Tongue (tissue), 2 donors: ENCODE measurements around the gene CBX8. TPM values are rescaled to one million over a fixed set of nuclear protein-coding genes. Genes with fewer than 3 reads are reported as not detected.

Experiments used
- DNase-seq: peaks from one replicate; pipeline ENCODE4 v3.0.0-alpha.2; 2015
- total RNA-seq: library from RNA; depleted of rRNA; stranded (reverse); fragments of >200 nt; gene quantifications from one replicate; pipeline ENCODE4 v1.2.3, GENCODE V29; 2014

Gene CBX8
- total RNA-seq, 1 donor from 2014 or later, result 6.5 TPM

DNA sequence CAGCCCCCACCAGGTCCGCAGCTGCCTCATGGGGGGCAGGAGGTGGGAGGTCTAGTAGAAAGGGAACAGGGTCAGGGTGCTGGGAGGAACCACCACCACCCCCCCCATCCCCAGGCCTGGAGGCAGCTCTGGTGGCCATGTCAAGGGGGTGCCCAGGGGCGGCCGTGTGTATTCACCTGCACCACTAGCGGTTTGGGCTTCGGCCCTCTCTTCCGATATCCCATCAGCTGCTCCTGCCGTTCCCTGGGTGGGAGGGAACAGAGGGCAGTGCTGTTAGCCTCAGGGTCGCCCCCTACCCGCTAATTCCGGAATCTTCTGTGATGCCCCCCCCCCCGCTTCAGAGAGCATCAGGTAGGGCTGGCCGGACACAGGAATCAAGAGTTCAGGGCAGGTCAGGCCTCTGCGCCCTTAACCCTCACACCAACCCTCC, 38.6 kb upstream of the CBX8 start:
- no peak for DNase-seq

DNA sequence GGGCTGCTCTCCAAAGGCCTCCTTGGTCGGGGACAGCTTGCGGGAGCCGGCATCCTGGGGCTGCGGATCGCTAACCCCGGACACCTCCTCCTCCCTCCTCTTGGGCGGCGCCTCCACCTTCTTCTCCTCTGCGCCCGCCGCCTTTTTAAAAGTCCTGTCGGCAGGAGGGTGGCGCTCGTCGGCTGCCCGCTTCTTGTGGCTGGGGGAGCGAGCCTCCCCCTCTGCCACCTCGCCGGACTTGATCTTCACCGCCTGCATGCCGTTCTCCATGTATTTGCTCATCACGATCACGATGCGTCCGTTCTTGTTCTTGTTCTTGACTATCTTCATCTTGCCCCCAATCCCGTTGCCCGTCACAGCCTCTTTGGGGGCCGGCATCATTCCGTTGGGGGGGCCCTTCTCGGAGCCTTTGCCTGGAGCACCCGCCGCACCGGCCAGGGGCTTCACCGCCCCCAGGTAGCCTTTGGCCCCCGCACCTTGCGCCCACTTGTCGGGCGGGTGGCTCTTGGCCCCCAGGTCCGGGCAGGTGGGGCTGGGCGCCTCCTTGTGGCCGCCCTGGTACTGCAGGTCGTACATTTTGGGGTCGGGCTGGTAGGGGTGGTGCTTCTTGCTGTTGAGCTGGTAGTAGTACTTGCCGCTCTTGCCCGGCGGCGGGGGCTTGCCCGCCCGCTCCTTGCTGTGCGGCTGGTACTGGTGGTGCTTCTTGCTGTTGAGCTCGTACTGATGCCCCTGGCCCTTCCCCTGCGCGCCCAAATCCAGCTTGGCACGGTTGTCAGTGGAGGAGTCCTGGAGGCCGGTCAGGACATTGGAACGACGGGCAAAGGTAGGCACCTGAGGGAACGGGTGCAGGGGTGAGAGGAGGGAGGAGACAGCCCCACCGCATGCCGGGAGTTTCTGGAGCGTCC, 37.9 kb upstream of the CBX8 start:
- DNase-seq, result no peak

DNA sequence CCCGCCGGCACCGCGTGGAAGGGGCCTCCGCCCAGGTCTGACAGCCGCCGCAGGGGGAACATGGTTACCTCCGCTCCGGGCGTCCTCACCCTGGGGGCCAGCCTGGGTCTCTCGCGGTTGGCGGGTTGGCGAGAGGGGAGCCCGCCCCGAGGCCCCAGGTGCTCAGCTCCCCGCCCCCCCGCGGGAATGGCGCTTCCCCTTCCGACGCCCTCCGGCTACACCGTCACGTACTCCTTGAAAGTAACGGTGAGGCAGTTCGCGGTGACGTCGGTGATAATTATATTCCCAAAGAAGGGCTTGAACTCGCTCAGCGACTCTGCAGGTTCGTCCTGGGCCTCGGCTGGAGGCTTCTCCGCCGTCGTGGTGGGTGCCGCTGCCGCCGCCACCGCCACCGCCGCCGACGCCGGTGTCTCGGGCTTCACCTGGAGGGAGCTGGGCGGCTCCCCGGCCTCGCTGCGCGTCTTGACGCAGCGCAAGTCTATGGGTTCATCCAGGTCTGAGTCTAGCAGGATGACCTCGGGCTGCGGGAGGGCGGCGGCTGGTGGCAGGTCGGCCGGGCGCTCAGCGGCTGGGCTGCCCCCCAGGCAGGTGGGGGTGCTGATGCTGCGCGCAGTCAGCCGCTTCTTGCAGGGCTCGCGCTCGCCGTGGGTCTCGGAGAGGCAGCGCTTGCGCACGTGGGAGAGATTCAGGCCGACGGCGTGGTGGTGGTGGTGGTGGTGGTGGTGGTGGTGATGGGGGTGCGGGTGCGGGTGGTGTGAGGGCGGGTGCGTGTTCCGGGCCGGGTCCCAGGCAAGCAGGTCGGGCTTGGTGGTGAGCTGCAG, 37.1 kb upstream of the CBX8 start:
- DNase-seq, result no peak

DNA sequence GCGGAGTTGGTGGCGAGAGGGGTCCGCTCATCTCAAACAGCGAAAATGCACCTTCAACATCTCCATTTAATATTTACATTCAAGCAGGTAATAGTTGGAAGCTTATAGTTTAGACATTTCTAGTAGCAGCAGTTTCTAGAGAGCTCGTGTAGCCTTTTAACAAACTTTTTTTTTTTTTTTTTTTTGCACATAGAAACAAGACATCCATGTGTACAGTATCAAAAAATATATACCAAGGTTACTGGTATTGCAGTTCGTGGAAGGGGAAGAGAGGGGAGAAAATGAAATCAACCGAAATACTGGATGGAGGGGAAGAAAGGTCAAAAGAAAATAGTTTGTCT, 36.2 kb upstream of the CBX8 start:
- no peak for DNase-seq

DNA sequence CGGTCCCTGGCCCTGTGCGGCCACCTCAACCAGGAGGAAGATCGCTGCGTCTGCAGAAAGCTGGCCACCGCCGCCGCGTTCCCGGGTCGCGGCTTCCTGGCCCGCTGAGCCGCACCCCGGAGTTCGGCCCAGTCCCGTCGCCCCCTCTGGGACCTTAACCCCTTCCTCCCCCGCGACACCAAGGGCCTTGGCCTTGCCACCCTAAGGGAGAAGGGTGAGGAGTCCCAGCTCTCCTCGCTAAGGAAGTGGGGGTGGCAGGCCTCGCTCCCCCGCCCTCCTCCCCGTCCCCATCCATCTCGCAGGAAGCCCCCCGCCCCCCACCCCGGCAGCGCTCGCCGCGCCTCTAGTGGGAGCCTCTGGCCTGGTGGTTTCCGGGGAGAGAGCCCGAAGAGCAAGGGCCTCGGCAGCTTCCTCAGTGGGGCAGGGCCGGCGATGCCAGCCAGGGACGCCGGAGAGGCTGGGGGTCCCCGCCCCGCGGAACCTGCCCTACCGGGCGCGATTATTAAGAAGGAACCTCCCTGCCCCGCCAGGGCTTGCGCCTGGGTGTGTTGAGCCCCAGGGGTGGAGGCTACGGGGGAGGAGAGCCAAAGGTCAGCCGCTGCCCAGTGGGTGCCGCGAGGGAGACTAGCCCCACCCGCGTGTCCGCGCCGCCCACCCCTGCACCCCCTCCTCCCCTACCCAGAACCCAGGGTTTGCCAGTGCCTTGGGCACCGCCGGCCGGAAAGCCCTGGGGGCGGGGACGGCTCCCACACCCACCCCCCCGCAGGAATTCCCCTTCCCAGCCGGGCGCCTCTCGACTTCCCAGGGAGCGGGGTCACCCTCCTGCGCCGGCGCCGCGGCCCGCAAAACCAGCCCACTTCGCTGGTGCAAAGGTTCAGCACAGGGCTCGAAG, 35.6 kb upstream of the CBX8 start:
- no peak for DNase-seq

DNA sequence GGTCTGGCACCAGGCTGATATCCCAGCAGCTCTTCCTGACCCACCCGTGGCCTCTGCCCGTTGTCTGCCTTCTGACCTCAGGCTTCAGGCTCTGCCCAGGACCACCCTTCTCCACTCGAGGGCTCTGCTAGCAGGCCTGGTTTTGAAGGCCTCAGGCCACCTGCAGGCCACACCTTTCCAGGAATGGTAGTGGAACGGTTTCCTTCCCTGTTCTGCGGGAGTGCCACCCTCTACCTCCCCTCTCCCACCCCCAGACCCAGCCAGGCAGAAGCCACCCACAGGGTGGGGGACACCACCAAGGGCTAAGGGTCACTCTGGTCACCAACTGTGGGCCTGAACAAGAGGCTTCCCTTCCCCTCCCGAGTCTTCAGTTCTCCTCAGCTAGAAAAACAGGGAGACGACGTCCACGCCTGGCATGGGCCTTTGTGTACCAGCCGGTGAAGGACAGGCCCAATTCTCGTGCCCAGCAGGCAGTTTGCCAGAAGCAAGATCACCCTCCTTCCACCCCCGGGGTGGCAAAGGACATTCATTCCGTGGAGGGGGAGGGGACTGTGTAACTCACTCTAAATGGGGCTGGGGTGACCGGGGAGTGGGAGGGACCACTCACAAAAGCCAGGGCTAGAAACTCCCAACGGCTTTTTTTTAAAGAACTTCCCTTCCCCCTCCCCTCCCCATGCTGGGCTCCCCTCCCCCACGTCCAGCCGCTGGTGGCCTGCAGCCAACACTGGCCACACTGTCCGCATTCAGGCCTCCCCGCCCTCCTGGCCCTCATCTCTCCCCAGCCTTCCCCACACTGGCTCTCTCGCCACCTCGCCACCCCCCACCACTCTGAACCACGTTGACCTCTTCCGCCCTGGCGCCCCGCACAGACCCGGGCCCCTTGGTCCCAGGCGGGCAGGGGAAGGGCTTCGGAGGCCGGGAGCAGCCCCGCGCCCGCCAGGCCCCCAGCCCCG, 34.7 kb upstream of the CBX8 start:
- DNase-seq, result no peak

DNA sequence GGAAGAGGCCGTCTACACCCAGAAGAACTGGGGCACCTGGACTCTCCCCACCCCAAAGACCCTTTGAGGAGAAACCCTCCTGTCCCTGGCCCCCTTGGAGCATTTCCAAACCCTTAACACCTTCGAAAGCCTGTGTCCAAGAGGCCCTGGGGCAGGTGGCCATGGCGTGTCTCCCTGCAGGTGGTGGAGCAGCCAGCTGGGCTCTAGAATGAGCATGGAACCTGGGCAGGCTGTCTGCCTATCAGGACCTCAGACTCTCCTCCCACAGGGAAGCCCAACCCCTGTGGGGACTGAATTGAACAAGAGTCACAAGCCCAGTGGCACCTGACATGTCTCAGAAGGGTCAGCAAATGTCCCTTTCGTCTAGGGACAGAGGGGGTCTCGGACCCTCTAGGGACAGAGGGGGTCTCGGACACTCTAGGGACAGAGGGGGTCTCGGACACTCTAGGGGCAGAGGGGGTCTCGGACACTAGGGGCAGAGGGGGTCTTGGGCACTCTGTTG, 33.9 kb upstream of the CBX8 start:
- no peak for DNase-seq

DNA sequence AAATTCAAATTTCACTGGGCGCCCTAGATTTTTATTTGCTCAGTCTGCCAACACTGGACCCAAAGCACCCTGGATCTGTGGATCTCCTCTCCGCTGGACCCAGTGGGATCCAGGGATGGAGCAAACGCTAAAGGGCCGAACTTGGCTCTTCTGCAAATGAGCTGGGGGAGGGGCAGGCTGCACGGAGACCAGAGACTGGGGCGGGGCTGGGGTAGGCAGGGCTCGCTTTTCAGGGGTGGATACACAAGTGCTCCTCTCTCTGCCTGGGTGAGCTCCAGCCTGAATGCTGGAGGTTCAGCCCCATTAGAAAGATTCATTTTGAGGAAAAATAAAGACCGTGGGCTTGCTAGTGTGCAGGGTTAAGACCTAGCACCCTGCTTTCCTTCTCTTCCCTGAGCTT, 33.4 kb upstream of the CBX8 start:
- no peak for DNase-seq

DNA sequence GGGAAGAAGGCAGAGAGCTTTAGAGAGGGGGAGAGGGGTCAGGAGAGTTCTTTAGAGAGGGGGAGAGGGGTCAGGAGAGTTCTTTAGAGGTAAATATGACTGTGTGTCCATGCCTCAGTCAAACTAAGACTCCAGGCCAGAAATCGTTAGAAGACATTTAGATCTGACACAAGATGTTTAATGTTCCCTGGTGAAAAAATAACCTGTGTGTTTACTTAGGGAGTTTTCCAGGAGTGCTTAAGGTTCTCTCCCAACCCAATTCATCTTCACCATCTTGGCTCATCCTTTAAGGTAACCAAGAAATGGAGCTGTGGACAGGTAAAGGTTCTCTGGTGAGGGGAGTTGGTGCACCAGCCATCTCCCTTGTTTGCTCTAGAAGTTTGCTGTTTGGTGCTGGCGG, 32.6 kb upstream of the CBX8 start:
- DNase-seq, result no peak

DNA sequence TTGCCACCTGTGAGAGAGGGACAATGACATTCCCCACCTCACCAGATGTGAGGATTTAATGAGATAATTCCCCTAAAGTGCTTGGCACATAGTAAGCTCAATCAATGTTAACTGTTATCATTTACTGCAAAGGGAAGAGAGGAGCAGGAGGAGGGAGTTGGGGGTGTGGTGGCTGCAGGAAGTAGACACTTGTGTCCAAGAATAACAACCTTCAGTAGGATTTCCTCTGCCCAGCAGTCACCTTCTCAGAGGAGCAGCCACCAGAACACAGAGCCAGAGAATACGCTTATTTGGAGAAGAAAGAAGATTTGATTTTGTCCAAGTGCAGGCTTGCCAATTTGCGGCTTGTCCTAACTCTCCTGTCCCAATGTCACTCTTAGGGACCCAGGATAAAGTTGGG, 32.1 kb upstream of the CBX8 start:
- DNase-seq, result no peak

DNA sequence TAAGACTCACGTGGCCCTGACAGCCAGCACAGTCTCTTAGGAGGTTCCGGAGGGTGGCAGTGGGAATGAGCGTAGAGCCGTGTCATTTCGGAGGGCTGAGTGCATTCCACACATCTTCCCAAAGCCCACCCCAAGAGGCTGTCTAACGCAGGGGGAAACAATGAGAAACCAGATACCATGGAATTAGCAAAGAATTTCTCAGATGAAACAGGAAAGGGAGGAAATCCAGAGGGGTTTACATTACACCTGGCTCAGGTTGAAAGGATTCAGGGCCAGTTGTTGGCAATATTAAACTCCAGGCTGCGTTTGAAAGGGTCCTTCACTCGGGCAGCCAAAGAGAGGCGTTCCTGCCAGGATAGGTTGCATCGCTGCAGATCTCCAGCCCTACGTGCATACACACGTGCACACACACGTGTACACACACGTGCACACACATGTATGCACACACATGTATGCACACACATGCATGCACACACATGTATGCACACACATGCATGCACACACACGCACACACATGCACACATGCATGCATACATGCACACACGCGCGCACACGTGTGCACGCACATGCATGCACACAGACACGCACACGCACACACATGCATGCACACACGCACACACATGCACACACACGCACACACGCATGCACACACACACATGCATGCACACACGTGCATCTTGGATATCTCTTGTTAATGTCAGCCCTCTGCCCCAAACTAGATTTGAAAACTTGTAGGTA, 30.1 kb upstream of the CBX8 start:
- DNase-seq, result no peak

DNA sequence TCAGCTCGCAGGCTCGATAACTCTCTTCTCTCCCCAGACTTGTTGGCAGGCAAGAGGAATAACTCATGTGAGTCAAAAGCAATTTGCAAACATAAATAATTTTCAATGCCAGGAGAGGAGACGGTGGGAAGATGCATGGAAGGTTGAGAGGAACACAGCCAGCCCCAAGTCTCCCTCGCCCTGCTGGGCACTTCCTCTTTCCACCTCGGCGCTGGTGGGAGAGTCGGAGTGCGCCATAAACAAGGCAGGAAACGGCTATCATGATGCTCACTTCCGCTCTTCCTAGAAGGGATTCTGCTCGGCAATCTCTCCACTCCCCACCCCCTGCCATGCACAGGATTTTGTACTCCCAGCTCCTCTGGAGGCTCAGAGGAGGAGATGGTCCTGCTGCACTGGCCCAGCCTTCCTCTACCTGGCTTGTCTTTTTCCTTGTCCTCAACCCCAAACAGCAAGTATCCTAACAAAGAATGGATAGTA, 29.4 kb upstream of the CBX8 start:
- DNase-seq, result no peak

DNA sequence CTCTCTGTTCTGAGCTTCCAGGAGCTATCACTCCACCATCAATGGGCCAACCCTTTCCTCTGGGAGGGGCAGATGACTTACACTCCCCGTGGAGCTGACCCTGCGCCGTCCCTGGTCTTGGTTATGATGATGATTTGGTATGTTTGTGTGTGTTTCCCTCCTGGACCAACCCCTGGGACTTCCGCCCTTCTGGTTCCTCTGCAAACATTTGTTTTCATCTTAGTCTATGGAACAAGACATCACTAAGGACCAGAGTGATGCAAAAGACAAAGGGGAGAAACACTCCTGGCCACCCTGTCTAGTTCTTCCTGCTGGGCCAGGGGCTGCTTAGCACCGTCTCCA, 28.7 kb upstream of the CBX8 start:
- no peak for DNase-seq

DNA sequence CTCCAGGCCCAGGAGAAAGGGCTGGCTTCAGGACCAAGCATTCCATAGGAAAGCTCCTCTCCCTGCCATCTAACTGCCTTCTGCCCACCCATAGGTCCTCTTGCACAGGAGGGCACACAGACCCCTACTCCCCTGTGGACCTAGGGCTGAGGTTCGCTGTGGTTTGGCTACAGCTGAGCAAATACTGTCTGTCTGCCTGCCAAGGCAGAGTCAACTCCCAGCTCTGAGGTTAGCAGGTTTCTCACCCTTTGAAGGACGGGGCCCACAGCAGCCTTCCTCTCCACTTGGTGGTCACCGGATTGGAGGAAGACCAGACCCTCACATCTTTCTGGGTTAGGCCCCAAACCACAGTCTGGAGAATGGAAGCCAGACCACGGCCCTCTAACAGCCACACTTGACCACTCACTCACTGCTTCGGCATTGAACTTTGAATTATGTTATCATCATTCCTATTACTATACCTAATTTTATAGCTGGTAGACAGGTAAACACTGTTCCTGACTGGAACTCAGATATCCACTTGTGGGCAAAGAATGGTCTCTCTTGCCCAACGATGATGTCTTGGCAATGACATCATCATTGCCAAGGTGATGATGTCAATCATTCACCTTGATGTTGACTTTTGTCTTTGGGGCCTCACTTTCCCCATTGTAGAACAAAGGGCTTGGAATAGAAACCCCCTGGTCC, 28.2 kb upstream of the CBX8 start:
- DNase-seq, result no peak

DNA sequence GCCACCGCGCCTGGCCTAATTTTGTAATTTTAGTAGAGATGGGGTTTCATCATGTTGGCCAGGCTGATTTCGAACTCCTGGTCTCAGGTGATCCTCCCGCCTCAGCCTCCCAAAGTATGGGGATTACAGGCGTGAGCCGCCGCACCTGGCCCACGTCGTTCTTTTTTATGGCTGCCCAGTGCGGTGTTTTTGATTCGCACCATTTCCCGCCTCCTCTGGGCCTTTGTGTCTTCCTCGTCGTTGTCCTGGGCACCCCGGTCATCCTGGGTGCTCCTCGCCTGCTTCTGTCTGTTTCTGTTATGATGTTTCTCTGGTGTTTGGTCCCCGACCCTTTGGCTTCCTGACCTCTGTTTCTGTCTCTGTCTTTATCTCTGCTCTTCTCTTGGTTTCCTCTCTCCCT, 27.4 kb upstream of the CBX8 start:
- no peak for DNase-seq

DNA sequence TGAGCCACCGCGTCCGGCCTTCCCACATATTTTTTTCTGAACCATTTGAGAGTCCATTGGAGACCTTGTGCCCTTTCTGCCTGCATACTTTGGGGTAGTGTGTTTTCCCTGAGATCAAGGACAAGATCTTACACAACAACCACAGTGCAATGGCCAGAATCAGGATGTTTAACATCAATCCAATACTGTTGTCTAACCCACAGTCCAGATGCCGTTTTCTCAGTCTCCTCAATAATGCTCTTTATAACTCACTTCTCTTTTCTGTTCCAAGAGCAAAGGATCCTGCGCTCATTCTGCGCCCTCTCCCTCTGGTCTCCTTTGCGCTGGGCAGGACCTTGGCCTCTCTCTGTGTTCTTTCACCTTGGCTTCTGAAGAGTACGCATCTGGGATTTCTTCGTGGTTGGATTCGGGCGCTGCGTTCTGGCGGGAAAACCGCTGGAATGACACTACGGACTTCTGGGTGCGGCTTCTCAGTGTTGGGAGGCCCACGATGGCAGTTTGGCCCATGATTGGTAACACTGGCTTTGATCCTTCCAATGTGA, 25.8 kb upstream of the CBX8 start:
- DNase-seq, result no peak

DNA sequence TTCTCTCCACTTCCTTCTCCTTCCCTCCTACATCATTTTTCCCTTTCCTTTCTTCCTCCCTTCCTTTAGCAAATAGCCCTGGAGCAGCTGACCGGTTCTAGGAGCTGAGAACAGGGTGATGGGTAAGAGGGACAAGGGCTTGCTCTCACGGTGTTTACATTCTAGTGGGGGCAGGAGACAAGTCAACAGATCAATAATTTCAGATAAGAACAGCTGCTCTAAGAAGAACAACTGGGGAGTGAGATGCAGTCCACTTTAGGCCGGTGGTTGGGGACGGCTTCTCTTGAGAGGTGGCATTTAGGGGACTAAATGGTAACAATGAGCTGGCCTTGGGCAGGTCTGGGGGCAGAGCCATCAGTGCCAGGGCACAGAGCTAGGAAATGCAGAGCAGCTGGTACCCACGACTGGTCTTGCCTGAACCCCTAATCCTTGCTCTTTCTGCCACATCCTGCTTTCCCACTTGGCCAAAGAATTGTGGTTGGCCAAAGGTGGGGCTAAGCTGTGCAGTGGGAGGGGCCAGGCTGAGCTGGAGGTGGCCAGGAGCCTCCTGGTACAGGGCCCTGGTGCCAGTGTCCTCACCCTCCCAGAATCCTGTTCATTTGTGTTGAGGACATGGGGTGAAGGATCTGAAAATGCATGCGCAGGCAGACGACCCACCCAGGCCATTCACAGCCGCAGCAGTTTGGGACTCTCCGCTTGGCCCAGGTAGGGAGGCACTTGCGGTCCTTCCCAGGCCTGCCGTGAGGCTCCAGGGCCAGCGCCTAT, 24.6 kb upstream of the CBX8 start:
- no peak for DNase-seq

DNA sequence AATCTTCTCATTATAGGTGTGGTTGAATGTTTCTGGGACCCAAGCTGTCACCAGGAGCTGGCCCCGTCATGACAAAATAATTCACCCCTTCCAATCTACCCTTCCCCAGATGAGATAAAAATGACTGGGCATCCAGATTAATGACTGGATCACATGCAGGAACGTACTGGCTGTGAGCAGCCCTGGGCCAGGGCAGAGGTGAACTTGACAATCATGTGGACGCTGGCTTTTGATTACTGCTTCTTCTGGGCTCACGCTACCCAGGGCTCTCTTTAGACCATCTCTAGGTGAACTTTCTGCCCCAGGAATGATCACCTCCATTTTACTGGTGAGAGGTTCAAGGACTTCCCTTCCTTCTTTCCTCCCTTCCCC, 24.1 kb upstream of the CBX8 start:
- no peak for DNase-seq
